HG02870 (cell line): Measurements from ENCODE around the gene DISC1.
"Not testable (repeated sequence)": the region's sequence is repeated elsewhere in the genome, so short reads cannot be mapped to it uniquely, and the experiment has no call there.

Source experiments
- ATAC-seq: cut with Tn5 transposase; IDR thresholded peaks from one replicate; pipeline ENCODE4 v1.9.1; 2021; ENCODE audit warnings: mild to moderate bottlenecking, moderate library complexity; ENCODE audit not compliant: unreplicated experiment

Gene DISC1

GRCh38 chr1:231940701-231941100 is 314.1 kb downstream of the DISC1 start:
- ATAC-seq, result no peak

GRCh38 chr1:231943084-231943483 is 316.5 kb downstream of the DISC1 start:
- no peak for ATAC-seq

- ATAC-seq, result not testable (repeated sequence)
Measured at GRCh38 chr1:231948102-231948501, 321.5 kb downstream of the DISC1 start.

- no peak for ATAC-seq
Measured at GRCh38 chr1:231949277-231950091, 322.9 kb downstream of the DISC1 start.

GRCh38 chr1:231950331-231951128 is 323.9 kb downstream of the DISC1 start:
- no peak for ATAC-seq

- no peak for ATAC-seq
Measured at GRCh38 chr1:231951374-231951773, 324.8 kb downstream of the DISC1 start.

GRCh38 chr1:231952154-231952553 is 325.6 kb downstream of the DISC1 start:
- ATAC-seq, result no peak

GRCh38 chr1:231953660-231954059 is 327.1 kb downstream of the DISC1 start:
- no peak for ATAC-seq

GRCh38 chr1:231954751-231955150 is 328.2 kb downstream of the DISC1 start:
- ATAC-seq, result no peak

GRCh38 chr1:231957359-231957758 is 330.8 kb downstream of the DISC1 start:
- ATAC-seq, result no peak

- ATAC-seq, result no peak
Measured at GRCh38 chr1:231958448-231958847, 331.9 kb downstream of the DISC1 start.

GRCh38 chr1:231959225-231959884 is 332.8 kb downstream of the DISC1 start:
- no peak for ATAC-seq

- ATAC-seq, result not testable (repeated sequence)
Measured at GRCh38 chr1:231961801-231962200, 335.2 kb downstream of the DISC1 start.

GRCh38 chr1:231962636-231963035 is 336.0 kb downstream of the DISC1 start:
- ATAC-seq, result no peak

GRCh38 chr1:231964241-231964640 is 337.7 kb downstream of the DISC1 start:
- ATAC-seq, result no peak

GRCh38 chr1:231964961-231965360 is 338.4 kb downstream of the DISC1 start:
- ATAC-seq, result no peak

GRCh38 chr1:231965615-231966014 is 339.0 kb downstream of the DISC1 start:
- ATAC-seq, result no peak

- no peak for ATAC-seq
Measured at GRCh38 chr1:231966983-231967382, 340.4 kb downstream of the DISC1 start.

- no peak for ATAC-seq
Measured at GRCh38 chr1:231969076-231969475, 342.5 kb downstream of the DISC1 start.

- not testable (repeated sequence) for ATAC-seq
Measured at GRCh38 chr1:231969761-231970160, 343.2 kb downstream of the DISC1 start.

GRCh38 chr1:231970684-231971083 is 344.1 kb downstream of the DISC1 start:
- ATAC-seq, result no peak
